ENCODE measurements around the gene ZNF71.
"Not testable (repeated sequence)": the region's sequence is repeated elsewhere in the genome, so short reads cannot be mapped to it uniquely, and the experiment has no call there.

Gene ZNF71

GRCh38 chr19:56619121-56619520 is 24.0 kb downstream of the ZNF71 start:
- in situ Hi-C loops (cut with HindIII; ENCODE audit: low sequenced_read_pairs) = loop anchor here (5.0 kb wide), 1 partner anchor 42 kb away; no protein-coding TSS in a partner anchor

DNA sequence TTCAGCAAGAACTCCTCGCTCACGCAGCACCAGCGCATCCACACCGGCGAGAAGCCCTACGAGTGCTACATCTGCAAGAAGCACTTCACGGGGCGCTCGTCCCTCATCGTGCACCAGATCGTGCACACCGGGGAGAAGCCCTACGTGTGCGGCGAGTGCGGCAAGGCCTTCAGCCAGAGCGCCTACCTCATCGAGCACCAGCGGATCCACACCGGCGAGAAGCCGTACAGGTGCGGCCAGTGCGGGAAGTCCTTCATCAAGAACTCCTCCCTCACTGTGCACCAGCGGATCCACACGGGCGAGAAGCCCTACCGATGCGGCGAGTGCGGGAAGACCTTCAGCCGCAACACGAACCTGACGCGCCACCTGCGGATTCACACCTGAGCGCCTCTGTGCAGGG is 27.3 kb downstream of the ZNF71 start:
- in situ Hi-C loops (cut with HindIII; ENCODE audit: low sequenced_read_pairs) = no loop called here

DNA sequence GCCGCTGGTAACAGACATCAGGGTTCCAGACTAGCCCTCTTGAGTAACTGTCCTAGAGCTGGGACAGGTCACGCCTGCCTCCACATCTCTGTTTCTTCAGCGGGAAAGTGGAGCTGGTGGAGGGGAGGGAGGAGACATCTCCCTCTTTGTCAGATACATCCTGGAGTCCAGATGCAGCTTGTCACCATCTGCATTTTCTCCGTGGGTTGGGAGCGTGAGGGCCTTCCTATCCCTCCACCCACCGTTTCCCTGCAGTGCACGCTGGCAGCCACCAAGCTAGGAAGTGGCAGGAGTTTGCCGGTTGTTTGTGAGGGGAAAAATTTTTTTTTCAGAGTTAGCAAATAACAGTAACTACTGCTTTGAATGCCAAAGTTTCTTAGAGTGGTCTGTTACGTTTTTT is 27.9 kb downstream of the ZNF71 start:
- in situ Hi-C loops (cut with HindIII; ENCODE audit: low sequenced_read_pairs) = no loop called here

DNA sequence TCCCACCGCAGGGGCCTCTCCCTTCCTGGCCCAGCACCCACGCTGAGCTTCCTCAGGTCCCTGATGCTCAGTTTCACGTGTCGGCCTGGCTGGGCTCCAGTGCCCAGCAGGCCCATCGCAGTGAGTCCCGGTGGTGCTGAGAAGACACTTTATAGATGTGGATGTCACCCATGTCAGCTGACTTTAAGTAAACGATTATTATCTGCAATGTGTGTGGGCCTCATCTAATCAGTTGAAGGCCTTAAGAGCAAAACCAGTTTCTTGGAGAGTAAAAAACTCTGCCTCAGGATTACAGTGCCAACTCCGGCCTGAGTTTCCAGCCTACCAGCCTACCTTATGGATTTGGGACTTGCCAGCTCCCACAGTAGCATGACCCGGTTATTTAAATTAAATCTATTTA is 30.6 kb downstream of the ZNF71 start:
- in situ Hi-C loops (cut with HindIII; ENCODE audit: low sequenced_read_pairs) = no loop called here

GRCh38 chr19:56633021-56633420 is 37.9 kb downstream of the ZNF71 start:
- in situ Hi-C loops (cut with HindIII; ENCODE audit: low sequenced_read_pairs) = no loop called here

- in situ Hi-C loops (cut with HindIII; ENCODE audit: low sequenced_read_pairs) = no loop called here
These were observed 43.0 kb downstream of the ZNF71 start for GRCh38 chr19:56637976-56638555.

GRCh38 chr19:56639217-56639616 is 44.1 kb downstream of the ZNF71 start:
- in situ Hi-C loops (cut with HindIII; ENCODE audit: low sequenced_read_pairs) = no loop called here

- in situ Hi-C loops (cut with HindIII; ENCODE audit: low sequenced_read_pairs) = no loop called here
These were observed 47.8 kb downstream of the ZNF71 start, which contains the start of gene SMIM17 for GRCh38 chr19:56642711-56643459. Gene SMIM17, plus strand, starts transcription at chr19:56643159. Its CDS starts 2,509 bp downstream, at chr19:56645668.

DNA sequence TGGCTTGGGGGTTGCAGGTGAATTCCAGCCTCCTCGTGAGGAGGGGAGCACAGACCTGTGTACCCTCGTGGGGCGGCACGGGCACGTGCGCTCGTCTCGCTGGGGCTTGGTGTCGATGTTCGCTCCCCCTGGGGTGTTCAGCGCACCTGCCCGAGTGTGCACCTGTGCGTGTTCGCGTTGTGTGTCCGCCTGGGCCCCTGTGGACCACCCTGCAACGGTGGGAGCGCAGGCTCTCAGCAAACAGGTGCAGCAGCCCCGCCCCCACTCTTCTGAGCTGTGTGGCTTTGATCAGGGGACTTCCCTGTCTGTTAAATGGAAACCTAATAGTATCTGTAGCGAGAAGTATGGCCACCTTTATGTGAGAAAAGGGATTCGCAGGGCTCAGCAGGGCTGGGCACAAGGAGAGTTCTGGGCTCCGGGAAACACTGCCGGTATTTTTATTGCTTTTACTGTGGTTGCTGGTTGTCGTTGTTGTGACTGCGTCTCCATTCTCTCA is 48.4 kb downstream of the ZNF71 start:
- in situ Hi-C loops (cut with HindIII; ENCODE audit: low sequenced_read_pairs) = no loop called here

DNA sequence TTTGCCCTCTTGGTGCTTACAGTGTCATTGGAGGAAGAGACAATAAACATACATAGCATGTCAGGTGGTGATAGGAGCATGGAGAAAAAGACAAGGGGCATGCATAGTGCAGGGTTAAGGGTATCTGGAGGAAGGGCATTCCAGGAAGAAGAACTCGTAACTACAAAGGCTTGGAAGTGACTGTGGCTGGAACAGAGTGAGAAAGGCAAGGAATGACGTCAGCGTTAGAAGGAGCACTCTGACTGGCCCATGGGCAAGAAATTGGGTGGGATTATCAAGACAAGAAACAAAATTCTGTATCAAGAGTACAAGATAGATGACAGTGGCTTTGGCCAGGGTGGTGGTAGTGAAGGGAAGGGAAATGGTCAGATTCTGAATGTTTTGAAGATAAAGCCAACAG is 59.0 kb downstream of the ZNF71 start:
- in situ Hi-C loops (cut with HindIII; ENCODE audit: low sequenced_read_pairs) = no loop called here

DNA sequence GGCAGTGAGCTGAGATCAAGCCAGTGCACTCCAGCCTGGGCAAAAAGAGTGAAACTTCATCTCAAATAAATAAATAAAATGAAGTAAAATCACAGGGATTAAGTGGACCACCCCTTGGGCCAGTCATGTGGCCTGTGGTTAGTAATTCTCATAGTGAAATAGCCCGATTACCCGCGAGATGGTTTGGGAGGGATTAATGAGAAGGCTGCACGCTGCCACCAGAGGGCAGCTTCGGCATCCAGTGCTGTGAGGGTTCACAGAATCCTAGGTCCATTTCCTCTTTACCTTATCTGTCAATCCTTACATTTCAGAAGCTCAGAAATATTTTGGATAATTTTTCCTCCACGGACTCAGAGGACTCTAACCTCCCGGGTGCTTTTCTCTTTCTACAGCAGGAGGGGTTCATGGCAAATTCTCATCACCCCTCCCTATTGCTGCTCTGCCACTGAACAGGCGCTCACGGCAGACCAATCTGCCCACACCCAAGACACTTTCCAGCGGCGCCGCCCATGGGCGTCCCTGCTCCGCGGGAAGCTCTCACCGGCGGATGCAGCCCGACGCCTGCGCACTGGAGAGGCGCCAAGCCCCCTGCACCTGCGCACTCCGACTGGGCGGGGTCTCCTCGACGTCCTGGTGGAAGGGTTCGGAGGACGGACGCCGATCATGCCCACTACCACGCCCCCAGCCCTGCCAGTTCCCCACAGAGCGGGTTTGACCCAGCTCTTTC is 65.4 kb downstream of the ZNF71 start:
- in situ Hi-C loops (cut with HindIII; ENCODE audit: low sequenced_read_pairs) = no loop called here

DNA sequence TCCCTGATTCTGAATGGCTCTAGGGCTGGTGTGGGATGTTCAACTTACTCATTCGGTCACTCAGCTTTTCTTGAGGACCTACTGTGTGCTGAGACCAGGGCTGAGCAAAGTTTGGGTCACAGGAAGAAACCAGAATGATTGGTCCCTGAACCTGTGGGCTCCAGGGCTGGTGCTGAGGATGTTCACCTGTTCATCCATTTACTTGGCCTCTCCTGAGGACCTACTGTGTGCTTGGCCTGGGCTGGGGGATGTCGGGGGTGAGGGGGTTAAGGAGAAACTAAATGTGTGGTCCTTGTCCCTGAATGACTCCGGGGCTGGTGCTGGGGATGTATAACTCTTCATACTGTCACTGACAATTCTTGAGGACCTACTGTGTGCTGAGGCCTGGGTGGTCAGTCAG is 66.1 kb downstream of the ZNF71 start:
- in situ Hi-C loops (cut with HindIII; ENCODE audit: low sequenced_read_pairs) = no loop called here

DNA sequence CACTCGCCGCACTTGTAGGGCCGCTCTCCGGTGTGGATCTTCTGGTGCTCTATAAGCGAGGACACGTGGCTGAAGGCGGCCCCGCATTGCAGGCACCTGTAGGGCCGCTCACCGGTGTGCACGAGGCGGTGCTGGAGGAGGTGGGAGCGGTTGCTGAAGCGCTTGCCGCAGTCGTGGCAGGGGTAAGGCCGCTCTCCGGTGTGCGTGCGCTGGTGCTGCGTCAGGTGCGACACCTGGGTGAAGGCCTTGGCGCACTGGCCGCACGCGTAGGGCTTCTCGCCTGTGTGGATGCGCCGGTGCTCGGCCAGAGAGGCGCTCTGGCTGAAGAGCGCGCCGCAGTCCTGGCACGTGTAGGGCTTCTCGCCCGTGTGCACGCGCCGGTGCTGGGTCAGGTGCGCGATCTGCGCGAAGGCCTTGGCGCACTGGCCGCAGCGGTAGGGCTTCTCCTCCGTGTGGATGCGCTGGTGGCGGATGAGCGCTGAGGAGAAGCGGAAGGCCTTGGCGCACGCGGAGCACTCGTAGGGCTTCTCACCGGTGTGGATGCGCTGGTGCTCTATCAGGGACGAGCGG is 68.9 kb downstream of the ZNF71 start:
- in situ Hi-C loops (cut with HindIII; ENCODE audit: low sequenced_read_pairs) = no loop called here

DNA sequence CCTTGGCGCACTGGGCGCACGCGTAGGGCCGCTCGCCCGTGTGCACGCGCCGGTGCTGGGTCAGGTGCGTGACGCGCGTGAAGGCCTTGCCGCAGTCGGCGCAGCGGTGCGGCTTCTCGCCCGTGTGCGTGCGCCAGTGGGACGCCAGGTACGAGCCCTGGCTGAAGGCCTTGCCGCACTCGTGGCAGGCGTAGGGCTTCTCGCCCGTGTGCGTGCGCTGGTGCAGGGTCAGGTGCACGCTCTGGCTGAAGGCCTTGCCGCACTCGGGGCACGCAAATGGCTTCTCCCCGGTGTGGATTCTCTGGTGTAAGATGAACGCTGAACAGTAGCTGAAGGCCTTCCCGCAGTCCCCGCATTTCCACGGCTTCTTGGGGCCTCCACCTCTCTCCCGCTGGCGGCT is 69.4 kb downstream of the ZNF71 start:
- in situ Hi-C loops (cut with HindIII; ENCODE audit: low sequenced_read_pairs) = no loop called here

DNA sequence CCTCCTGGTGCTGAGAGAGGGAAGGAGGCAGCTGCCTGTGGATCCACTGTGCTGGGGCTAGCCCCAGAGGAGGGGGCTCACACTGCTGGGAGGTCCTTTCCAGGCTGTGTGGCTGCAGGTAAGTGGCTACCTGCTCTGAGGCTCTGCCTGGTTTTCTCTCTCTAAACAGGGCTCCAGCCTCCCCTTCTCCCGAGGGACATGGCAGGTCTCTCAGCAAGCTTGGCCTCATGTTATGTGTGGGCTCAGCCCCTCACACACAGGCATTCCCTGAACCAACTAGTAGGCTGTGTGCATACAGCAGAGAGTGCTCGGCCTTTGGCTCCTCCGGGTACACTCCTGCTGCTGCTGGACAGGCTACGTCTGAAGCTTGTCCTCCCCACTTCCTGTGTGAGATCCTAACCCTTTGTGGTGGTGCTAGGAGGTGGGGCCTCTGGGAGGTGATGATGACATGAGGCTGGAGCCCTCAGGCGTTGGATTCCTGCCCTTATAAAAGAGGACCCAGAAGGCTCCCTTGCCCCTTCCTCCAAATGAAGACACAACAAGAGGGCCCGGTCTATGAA is 72.3 kb downstream of the ZNF71 start:
- in situ Hi-C loops (cut with HindIII; ENCODE audit: low sequenced_read_pairs) = no loop called here

DNA sequence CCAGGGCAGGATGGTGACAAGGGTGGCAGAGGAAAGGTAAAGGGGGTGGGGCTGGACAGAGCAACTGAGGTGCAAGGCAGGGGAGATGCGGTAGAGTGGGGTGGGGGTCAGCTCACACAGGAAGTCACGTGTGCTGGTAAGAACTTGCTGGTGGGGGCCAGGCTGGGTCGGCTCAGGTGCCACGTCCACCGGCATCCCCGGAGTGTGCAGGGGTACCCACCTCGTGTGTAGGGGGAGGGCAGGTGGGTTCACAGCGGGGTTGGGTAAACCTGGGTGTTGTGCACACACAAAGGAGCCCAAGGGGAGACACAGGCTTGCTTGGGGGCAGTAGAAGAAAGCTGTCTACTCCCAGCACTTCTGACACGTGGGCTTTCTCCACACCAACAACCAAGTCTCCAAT is 73.6 kb downstream of the ZNF71 start:
- in situ Hi-C loops (cut with HindIII; ENCODE audit: low sequenced_read_pairs) = no loop called here

- in situ Hi-C loops (cut with HindIII; ENCODE audit: low sequenced_read_pairs) = no loop called here
These were observed 75.4 kb downstream of the ZNF71 start for GRCh38 chr19:56670401-56670960.

DNA sequence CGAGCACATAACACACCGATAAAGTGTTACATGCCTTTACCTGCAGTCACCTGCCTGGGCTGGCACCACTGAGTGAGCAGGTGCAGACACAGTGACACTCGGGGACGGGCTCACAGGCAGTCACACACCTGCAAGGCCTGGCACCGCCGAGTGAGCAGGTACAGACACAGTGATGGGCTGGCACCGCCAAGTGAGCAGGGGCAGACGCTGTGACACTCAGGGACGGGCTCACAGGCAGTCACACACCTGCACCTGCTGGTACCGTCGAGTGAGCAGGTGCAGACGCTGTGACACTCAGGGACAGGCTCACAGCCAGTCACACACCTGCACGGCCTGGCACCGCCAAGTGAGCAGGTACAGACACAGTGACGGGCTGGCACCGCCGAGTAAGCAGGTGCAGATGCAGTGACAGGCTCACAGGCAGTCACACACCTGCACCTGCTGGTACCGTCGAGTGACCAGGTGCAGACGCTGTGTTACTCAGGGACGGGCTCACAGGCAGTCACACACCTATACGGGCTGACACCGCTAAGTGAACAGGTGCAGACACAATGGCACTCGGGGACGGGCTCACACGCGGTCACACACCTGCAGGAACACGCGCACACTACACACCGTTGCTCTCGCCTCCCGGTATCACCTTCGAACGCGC is 76.0 kb downstream of the ZNF71 start:
- in situ Hi-C loops (cut with HindIII; ENCODE audit: low sequenced_read_pairs) = no loop called here

DNA sequence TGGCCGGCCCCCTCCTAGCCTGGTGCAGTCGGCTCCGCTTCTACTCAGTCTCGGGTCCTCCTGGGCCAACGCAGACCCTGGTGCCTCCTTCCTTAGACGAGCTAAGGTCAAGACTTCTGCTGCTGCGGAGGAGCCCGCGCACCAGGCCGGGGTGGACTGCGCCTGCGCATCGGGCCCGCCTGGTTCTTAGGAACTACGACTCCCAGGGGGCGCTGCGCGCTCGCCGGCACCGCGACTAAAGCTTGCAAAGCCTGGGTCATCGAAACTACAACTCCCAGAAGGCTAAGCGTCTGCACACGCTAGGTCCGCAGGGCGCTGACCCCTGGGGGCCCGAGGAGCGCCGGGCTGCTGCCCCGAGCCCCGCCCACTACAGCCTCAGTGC is 76.5 kb downstream of the ZNF71 start, which contains the start of gene ZNF835:
Gene ZNF835 (minus strand): TSS at position 145 of the 382 bp plus-strand sequence. CDS start 6,559 bp downstream, outside the sequence.
- in situ Hi-C loops (cut with HindIII; ENCODE audit: low sequenced_read_pairs) = no loop called here

DNA sequence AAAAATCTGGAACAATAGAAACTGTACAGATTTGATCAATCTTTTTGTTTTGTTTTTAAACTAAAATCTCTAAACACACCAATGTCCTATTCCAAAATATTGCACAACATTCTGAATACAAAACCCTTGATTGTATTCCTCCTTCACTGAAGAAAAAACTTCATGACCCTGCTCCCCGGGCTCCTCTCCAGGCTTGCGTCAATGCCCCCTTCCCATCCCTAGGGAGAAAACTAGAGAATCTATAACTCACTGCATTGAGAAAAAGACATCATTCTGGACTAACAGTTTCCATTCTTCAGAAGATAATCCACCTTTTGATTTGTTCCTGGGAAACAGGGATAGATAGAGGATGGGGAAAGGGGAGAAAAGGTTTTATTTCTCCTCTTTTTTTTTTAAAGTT is 77.5 kb downstream of the ZNF71 start:
- in situ Hi-C loops (cut with HindIII; ENCODE audit: low sequenced_read_pairs) = not testable (repeated sequence)
